GM21526 (cell line): ENCODE data around the gene OTUD3.
"Not testable (repeated sequence)": the region's sequence is repeated elsewhere in the genome, so short reads cannot be mapped to it uniquely, and the experiment has no call there.

Source experiments
- ATAC-seq: cut with Tn5 transposase; IDR thresholded peaks from one replicate; pipeline ENCODE4 v1.9.1; 2021; ENCODE audit warnings: moderate library complexity; ENCODE audit not compliant: unreplicated experiment, low FRiP score

The OTUD3 gene

DNA sequence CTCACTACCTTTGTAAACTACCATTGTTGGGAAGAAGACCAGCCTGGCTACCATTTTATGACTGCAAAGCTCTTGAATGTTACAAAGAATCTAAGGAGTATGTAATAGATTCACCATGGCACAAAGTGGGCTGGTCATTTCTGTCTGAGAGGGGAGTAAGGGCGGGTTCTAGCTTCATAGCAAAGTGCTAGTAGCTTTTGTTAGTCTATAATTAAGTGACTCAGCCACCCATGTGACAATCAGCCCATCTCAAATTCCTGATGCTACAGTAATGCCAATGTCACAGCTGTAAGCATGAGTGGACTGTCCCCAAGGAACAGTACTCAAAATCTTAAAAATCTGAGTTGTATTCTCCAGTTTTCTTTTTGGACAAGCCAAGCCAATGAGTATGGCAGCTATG, 15.4 kb upstream of the OTUD3 start:
- no peak for ATAC-seq

DNA sequence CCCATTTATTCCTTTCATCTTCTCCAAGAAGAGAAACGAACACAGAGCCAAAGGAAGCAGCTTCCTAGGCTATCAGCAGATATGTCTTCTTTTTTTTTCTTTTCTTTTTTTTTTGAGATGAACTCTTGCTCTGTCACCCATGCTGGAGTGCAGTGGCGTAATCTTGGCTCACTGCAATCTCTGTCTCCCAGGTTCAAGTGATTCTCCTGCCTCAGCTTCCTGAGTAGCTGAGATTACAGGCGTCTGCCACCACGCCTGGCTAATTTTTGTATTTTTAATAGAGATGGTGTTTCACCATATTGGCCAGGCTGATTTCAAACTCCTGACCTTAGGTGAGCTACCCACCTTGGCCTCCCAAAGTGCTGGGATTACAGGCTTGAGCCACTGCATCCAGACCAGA, 13.6 kb upstream of the OTUD3 start:
- ATAC-seq, result not testable (repeated sequence)

DNA sequence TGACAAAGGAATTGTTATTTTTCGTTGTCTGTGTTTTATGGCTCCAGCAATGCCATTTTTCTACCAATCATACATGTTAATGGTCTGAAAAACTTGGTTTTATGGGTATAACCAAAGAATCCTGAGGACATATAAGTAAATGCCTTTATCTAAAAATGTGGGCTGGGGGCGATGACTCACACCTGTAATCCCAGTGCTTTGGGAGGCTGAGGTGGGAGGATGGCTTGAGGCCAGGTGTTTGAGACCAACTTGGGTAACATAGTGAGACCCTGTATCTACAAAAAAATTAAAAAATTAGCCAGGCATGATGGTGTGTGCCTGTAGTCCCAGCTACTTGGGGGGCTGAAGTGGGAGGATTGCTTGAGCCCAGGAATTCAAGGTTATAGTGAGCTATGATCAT, 12.7 kb upstream of the OTUD3 start:
- not testable (repeated sequence) for ATAC-seq

DNA sequence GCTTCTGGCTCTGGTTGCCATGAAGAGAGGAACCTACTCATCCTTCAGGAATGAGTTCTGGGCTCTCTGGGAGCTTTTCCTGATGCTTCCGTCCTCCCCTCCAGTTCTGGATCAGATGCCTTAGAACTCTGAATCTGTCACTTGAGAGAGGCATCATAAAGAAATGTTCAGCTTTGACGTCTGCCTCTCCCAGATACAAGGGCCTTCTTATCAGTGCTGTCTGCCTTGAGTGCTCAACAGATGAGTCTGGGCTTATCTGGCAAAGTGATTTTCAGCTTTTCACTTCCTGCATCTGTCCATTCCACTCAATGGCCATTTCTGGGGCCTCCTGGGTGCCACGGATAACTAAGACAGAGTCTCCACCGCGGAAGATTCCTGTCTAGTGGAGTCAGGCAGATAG, 12.3 kb upstream of the OTUD3 start:
- no peak for ATAC-seq

DNA sequence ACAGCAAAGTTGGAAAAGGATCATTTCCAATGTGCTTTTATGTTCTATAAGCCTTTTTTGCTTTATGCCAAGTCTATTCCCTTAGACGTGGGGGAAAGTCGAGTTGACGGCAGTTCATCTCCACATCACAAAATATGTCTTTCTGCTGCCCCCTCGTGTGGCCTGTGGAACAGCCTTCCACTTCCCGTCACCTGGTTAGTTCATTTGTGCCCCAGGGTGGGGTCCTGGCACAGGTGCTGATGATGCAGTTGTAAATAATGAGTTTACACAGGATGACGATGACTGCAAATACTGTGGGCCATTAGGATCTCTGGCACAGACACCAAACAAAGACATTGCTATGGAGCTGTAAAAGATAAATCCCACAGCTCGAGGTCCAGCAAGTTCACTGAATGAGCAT, 10.0 kb upstream of the OTUD3 start:
- ATAC-seq, result no peak

DNA sequence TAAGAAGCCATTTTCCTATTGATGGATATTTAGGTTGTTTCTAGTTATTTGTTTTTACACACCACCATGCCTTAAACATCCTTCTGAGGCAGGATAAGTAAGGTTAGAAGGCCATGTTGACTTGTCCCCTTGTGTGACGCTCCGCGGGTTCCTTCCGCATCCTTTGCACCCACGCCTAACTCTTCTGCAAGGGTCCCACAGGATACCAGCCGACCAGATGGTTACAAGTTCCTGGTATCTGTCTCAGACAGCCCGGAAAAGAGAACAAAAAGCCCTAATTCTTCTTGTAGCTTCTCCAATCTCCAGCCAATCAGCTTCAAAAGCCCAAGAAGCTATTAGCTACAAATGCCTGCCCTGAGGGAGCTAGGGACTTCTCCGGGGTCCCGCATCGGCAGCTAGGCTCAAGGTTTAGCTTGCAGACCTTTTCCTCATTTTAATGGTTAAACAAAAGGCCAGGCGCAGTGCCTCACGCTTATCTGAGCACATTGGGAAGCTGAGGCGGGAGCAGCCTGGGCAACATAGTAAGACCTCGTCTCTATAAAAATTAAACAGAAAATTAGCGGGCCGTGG, 4.9 kb upstream of the OTUD3 start:
- no peak for ATAC-seq

DNA sequence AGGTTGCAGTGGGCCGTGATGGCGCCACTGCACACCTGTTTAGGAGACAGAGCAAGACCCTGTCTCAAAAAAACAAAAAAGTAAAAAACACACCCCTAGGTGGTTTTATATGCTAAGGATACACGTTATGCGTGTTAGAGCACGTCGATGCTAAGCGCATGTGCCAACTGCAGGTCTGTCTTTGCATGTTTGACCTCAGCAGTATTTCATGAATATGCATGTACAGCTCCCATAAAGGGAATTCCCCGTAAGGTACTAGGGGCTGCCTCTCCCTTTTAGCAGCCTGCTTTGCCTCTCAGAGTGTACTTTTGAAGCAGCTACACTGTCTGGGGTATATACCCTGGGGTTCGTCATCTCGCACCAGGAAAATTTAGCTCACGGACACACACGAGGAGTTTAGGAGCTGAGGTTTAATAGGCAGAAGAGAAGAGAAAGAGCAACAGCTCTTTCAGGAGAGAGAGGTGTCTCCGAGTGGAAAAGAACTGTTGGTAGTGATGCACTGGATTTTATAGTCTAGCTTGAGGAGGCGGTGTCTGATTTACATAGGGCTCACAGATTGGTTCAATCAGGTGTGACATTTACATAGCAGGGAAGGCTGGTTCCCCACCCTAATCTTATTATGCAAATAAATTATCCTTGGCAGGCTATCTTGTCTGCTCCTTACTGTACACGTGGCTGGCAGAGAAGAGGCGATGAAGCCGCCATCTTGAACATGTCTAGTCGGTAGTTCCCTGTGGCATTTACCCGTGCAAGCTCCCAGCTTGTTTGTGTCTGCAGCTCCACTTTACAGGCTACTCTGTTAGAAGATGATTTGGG, 4.2 kb upstream of the OTUD3 start:
- ATAC-seq, result no peak

DNA sequence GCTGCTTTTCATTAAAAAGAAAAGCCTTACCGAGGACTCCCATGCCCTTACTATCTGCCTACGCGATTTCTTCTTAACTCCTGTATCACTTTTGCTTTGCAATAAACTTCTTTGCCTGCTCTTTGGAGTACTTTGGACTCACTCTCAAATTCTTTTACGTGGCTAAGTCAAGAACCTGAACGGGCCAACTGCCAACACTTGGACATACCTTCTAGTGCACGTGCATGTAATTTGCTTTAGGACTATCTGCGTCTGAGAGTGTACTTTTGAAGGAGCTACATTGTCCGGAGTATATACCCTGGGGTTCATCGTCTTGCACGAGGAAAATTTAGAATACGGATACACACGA, 3.6 kb upstream of the OTUD3 start:
- no peak for ATAC-seq

DNA sequence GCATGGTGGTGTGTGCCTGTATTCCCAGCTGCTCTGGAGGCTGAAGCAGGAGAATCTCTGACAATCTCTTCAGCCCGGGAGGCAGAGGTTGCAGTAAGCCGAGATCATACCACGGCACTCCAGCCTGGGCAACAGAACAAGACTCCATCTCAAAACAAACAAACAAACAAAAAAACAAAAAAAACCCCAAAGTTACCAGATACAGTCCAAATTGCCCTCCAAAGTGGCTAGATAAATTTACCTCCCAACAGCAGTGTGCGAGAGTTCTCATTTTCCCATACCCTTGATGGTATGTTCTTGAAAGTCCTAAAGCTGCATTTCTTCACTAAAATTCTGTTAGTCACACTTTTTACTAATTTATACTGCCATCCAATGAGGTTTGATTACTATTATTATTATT, 3.0 kb upstream of the OTUD3 start:
- no peak for ATAC-seq

DNA sequence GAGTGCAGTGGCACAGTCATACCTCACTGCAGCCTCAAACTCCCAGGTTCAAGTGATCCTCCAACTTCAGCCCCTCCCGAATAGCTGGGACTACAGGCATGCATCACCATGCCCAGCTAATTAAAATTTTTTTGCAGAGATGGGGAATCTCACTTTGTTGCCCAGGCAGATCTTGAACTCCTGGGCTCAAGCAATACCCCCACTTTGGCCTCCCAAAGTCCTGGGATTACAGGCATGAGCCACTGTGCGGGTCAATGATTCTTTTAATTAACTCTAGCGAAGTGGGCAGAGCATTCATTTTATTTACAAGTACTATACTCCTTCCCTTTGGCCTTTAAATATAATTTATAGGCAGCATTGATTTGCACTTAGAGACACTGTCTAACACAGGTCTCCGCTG, 2.5 kb upstream of the OTUD3 start:
- ATAC-seq, result no peak

DNA sequence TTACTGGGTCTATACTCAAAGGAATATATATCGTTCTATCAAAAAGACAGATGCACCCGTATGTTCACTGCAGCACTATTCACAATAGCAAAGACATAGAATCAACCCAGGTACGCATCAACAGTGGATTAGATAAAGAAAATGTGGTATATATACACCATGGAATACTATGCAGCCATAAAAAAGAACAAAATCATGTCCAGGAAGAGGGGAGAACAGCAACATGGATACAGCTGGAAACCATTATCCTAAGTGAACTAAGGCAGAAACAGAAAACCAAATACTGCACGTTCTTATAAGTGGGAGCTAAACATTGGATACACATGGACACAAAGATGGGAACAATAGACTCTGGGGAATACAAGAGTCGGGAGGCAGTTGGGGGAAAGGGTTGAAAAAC, 1.4 kb upstream of the OTUD3 start:
- not testable (repeated sequence) for ATAC-seq

DNA sequence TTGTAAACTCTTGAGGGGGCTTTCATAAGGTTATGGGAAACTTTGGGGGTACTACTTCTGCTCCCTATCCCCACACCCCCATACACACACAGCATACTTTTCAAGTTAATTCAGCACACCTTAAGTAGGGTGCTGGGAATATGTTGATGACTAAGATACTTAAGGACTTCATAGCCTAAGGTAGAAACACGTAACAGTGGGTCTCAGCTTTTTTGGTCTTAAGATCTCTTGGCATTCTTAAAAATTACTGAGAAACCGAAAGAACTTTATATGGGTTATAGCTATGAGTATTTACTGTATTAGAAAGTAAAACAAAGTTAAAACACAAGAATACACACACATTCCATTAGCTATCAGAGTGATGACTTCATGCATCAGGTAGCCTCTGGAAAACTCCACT, 2.1 kb downstream of the OTUD3 start:
- ATAC-seq, result no peak

DNA sequence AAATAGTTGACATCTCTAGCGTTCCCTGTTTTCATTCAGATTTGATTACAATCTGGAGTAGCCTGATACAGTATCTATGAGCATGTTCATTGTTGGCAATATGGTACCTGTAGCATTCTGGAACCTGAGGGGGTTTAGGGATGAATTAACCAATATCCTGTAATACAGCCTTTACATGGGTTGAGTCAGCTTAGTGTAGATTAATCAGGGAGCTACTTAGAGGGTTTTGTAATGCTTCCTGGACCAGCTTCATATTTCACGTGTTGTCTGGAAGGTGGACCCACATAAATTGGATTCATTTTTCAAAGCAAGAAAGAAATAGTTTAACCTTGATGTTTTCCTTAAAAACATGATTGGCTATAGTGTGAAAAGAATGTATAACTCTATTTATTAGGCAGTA, 3.6 kb downstream of the OTUD3 start:
- ATAC-seq, result no peak

DNA sequence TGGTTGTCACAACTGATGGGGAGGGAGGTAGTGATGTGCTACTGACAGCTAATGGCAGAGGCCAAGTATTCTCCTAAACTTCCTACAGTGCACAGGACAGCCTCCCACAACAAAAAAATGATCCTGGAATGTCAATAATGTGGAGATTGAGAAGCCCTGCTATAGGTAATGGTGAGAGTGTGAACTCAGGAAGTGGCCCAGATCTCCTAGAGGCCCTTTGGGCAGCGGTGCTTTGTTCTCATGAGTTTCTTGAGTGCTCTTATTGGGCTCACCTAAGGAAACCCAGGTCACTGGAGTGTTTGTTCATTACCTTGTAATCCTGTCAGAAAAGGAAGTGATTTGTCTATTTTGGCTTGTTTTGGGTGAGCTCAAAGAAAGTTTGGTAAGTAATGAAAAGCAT, 5.9 kb downstream of the OTUD3 start:
- no peak for ATAC-seq

DNA sequence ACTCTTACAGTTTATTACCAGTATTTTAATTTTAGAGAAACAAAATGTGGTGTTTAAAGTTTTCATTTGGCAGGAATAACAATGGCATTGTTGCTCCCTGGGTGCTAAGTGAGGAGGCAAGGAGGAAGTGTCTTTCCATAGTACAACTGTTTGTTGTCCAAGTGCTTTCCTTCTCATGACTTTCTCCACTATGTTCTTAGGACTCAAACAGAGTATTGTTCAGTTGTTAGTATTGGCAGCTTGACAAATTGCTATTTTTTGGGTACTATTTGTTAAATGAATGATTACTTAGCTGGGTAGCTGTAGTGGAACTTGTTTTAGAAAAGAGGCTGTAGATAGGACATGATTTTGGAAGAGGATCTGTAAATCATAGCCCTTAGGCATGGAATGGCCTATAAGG, 7.5 kb downstream of the OTUD3 start:
- ATAC-seq, result no peak

DNA sequence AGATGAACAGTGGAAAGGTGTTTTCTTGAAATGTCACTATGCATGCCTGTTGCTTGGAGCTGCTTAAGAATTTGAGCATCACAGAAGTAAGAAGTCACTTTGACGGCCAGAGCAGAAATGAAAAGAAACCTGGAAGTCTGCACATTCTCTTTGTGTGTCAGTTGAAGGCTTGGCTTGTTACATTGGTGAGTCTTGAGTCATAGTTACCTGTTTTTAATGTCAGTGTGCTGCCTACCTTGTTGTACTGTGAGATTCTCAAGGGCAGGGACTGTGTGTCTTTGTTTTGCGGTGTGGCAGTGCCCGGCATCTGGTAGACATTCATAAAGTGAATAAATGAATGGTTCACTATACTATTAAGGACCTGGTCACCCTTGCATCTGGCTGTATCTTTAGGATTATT, 9.9 kb downstream of the OTUD3 start:
- ATAC-seq, result no peak

DNA sequence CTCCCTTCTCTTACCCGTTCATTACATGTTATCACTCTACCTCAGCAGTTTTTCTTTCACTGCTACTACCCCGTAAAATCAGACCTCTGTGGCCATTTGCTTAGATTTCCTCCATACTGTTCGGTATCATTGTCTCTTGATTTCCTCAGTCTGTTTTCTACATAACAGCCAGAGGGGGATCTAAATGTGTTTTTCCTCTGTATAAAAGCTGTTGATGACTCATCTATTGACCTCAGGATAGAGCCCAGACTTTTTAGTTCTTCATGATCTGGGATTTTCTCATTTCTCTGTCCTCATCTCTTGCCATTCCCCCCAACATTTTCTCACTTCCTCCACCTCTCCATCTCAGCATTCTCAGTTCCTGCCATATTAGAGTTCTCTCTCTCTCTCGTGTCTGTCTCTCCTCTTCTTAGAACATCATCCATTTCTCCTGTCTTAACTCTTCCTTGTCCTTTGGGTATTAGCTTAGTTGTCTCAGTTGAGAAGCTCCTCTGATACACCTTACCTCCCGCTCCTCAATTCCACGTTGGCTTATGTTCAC, 10.5 kb downstream of the OTUD3 start:
- ATAC-seq, result no peak

DNA sequence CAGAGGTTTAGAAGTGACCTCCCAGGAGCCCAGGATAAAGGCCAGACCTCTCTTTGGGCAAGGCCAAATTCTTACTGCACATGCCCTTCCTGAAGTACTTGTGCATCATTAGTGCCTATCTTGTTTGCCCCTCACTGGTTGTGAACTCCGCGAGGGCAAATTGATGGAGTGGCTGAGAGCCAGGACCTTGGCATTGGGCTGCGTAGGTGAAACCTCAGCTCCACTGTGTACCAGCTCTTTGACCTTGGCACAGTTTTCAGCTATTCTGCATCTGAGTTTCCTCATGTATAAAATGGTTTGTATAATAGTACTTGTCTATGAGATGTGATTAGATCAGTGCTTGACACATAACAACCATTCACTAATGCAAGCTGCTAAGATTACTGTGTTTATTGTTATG, 11.5 kb downstream of the OTUD3 start:
- ATAC-seq, result no peak

DNA sequence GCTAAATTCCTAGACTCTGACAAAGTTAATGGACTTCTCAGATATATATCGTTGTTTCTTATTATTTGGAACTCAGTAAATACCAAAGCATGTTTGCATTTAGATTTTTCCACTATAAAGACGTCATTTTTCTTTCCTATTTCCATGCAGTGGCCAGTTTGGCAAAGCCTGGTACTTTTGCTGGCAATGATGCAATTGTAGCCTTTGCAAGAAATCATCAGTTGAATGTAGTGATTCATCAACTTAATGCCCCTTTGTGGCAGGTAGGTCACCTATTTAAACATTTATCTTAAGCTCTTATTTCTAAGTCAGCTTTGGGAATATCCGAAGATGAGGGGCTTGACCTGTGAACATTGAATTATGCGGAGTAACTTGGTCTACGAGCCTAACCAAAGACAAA, 12.0 kb downstream of the OTUD3 start:
- ATAC-seq, result no peak

DNA sequence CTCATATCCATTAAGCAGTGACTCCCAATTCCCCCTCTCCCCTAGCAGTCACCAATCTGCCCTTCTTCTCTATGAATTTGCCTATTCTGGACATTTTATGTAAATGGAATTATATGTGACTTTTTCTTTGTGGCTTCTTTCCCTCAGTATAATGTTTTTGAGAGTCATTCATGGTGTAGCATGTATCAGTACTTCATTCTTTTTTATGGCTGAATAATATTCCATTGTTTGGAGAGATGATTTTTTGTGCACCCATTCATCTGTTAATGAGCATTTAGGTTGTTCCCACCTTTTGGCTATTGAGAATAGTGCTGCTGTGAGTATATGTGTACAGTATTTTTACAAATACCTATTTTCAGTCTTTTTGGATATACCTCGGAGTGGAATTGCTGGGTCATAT, 19.5 kb downstream of the OTUD3 start:
- no peak for ATAC-seq

DNA sequence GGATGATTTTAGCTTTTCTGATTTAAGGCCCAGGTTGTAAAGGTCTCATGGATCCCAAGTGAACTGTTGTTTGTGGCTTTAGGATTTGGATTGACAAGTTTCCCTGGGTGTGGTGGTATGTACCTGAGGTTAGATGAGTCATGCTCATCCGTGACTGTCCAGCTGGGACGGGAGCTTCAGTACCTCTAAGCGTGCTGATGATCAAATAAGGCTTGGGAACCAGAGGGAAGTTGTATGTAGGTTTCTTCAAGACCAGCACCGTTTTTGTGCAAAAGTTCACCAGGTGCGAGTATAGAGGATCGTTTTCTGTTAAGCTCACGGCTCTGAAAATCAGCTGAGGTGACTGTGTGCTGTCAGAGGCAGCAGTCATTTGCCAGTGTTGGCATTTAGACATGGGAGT, 21.4 kb downstream of the OTUD3 start:
- no peak for ATAC-seq

DNA sequence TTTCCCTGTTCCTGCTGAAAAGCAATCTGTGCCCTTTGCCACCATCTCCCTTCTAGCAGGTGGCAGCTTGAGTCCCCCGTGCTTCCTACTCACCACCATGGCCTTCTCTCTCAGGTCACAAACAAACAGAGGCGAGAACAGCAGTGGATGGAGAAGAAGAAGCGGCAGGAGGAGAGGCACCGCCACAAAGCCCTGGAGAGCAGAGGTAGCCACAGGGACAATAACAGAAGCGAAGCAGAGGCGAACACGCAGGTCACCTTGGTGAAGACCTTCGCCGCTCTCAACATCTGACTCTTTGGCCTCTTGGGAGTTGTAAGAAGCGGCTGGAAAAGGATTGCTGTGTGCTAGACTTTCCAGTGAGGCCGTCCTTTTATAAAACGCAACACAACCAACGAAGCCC, 25.3 kb downstream of the OTUD3 start:
- ATAC-seq, result no peak
